K562 (cell line): ENCODE data around the gene NBEAL2. TPM values are rescaled to one million over a fixed set of nuclear protein-coding genes. Genes with fewer than 3 reads are reported as not detected.

Experiments used
- CHD1 ChIP-seq: fragments of 200-600 bp; sonication (generic); IDR thresholded peaks from one replicate; pipeline ENCODE4 v1.6.1; 2012; ENCODE audit warnings: mild to moderate bottlenecking, moderate library complexity, low read length, inconsistent platforms
- CXXC5 ChIP-seq: fragments of 250-450 bp; sonication (Bioruptor Pico); IDR thresholded peaks from 2 replicates; pipeline ENCODE4 v1.8.0; 2022; ENCODE audit warnings: inconsistent platforms, mild to moderate bottlenecking, moderate library complexity
- DIDO1 ChIP-seq: fragments of 450-650 bp; IDR thresholded peaks from 2 replicates; pipeline ENCODE4 v1.6.1; 2016; ENCODE audit warnings: low read depth, missing biosample characterization, missing genetic modification characterization
- FOXM1 ChIP-seq, 2 experiments: fragments of 450-650 bp in 1 of 2; sonication (generic) in 1 of 2; formaldehyde crosslinking in 1 of 2; IDR thresholded peaks; 2 replicates each; pipeline versions ENCODE4 v1.6.1 to v1.9.0; 2017 to 2022; ENCODE audit warnings: low read depth in 2 of 2, mild to moderate bottlenecking in 2 of 2, missing genetic modification reagents in 1 of 2, moderate library complexity in 1 of 2
- HNRNPL ChIP-seq: fragments of 200-400 bp; formaldehyde crosslinking; IDR thresholded peaks from 2 replicates; pipeline ENCODE4 v1.6.1; 2017; ENCODE audit warnings: low read depth, mild to moderate bottlenecking, low read length
- PATZ1 ChIP-seq: fragments of 250-450 bp; sonication (Bioruptor Pico); IDR thresholded peaks from 2 replicates; pipeline ENCODE4 v1.5.0; 2020; ENCODE audit warnings: mild to moderate bottlenecking, borderline replicate concordance
- PHB ChIP-seq: fragments of 250-450 bp; sonication (Bioruptor Pico); IDR thresholded peaks from 2 replicates; pipeline ENCODE4 v1.5.0; 2021
- RBM34 ChIP-seq: fragments of 200-400 bp; formaldehyde crosslinking; IDR thresholded peaks from 2 replicates; pipeline ENCODE4 v1.6.1; 2018; ENCODE audit warnings: low read length, borderline replicate concordance; ENCODE audit not compliant: insufficient read depth
- RFX1 ChIP-seq: fragments of 450-650 bp; IDR thresholded peaks from 2 replicates; pipeline ENCODE4 v1.6.1; 2016; ENCODE audit warnings: mild to moderate bottlenecking, moderate library complexity
- TEAD2 ChIP-seq: fragments of 450-650 bp; IDR thresholded peaks from 2 replicates; pipeline ENCODE4 v1.6.1; 2016; ENCODE audit warnings: missing genetic modification characterization, control low read depth, missing compliant biosample characterization
- ZBTB49 ChIP-seq: sonication (generic); formaldehyde crosslinking; IDR thresholded peaks from 2 replicates; pipeline ENCODE4 v1.8.0; 2022; ENCODE audit warnings: missing genetic modification reagents, mild to moderate bottlenecking, borderline replicate concordance
- polyA plus RNA-seq, 8 experiments: library from polyadenylated mRNA; depleted of rRNA in 4 of 8; stranded (reverse) in 5 of 8; unstranded in 3 of 8; fragments of >200 nt; fragmentation: Nextera tagmentation in 2 of 8; fragmentation: Illumina TruSeq in 1 of 8; extraction: Ambion mirVana in 2 of 8; extraction: Trizol in 1 of 8; gene quantifications; 2 replicates each; pipeline versions ENCODE4 v1.2.1 to v1.2.3, GENCODE V29; 2011 to 2014; ENCODE audit warnings: inconsistent platforms in 1 of 8, missing spikeins in 1 of 8
- total RNA-seq, 7 experiments: library from RNA; depleted of rRNA in 6 of 7; stranded (reverse); fragments of >200 nt in 6 of 7; fragmentation: Illumina TruSeq in 2 of 7; extraction: Trizol in 2 of 7; gene quantifications; 2 replicates each; pipeline versions ENCODE4 v1.2.1 to v1.2.3, GENCODE V29; 2011 to 2021; ENCODE audit warnings: low replicate concordance in 1 of 7
- TF ChIP-seq, protein P1 (sequence below): fragments of 450-650 bp; formaldehyde crosslinking; IDR thresholded peaks from 2 replicates; pipeline ENCODE4 v1.4.0; 2022; ENCODE audit warnings: mild to moderate bottlenecking, moderate library complexity
- TF ChIP-seq, protein P2 (sequence below), 2 experiments: fragments of 450-650 bp in 1 of 2; sonication (generic) in 1 of 2; formaldehyde crosslinking in 1 of 2; IDR thresholded peaks in 1 of 2; conservative IDR thresholded peaks in 1 of 2; 2 replicates each; pipeline versions ENCODE4 v1.6.1 to v1.8.1; 2016 to 2023; ENCODE audit warnings: mild to moderate bottlenecking in 2 of 2, moderate library complexity in 2 of 2, inconsistent platforms in 1 of 2, missing genetic modification reagents in 1 of 2

The NBEAL2 gene
- total and polyA plus RNA-seq, 9 of the 15 experiments (the other 6 are each of a cell fraction or from before 2014, with no cell fraction given): 0.06 to 114 (median 29.6) TPM

DNA sequence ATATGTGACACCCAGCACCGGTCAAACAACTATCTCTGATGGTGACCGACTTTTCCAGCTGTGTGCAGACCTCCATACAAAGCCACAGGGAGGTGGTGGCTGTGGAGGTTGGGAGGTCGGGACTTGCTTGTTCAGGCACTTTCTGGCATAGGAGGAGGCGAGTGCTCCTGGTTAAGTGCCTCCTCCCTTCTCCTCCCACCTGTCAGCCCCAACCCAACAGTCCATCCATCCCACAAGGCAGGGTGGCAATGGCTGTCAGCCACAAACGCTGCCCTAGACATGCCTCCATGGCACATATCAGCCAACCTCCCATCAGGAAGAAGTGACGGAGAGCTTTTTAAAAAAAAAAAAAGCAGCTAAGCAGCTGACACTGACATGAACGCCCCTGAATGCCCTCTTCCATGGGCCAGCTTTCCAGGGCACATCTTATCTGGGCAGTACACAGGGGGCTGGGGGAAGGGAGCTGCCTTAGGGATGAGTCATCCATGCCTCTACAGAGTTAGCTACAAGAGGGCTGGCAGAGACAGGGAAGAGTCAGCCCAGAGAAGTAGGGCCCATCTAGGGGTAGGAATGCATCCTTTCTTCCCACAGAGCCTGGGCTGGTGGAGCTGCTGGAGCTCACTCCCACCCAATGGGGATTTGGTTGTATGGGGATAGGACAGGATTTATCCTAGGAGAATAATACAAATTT is 44.2 kb upstream of the NBEAL2 start (continued):
- TF ChIP-seq ZBTB49 (CRISPR knock-in tag) (no peak), PATZ1 (CRISPR knock-in tag) (no peak), FOXM1 (IDR thresholded peaks at IDR 0.05; ENCODE audit: low read depth) (no peak), FOXM1 (CRISPR knock-in tag; IDR thresholded peaks at IDR 0.05; ENCODE audit: low read depth) (no peak), RFX1 (no peak), CXXC5 (CRISPR knock-in tag) (peak; percentile 39; the same call in 1 of the 2 replicates), HNRNPL (no peak), CHD1 (no peak), TEAD2 (tag) (peak; percentile 94), DIDO1 (tag) (no peak), PHB (CRISPR knock-in tag) (no peak), RBM34 (no peak)
- TF ChIP-seq, protein P1, sequence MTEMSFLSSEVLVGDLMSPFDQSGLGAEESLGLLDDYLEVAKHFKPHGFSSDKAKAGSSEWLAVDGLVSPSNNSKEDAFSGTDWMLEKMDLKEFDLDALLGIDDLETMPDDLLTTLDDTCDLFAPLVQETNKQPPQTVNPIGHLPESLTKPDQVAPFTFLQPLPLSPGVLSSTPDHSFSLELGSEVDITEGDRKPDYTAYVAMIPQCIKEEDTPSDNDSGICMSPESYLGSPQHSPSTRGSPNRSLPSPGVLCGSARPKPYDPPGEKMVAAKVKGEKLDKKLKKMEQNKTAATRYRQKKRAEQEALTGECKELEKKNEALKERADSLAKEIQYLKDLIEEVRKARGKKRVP (CRISPR knock-in tag): peak; percentile 65; the same call in 1 of the 2 replicates
- TF ChIP-seq, protein P2, sequence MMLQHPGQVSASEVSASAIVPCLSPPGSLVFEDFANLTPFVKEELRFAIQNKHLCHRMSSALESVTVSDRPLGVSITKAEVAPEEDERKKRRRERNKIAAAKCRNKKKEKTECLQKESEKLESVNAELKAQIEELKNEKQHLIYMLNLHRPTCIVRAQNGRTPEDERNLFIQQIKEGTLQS (IDR thresholded peaks at IDR 0.05): peak; percentile 99
- TF ChIP-seq, protein P2 (CRISPR knock-in tag; conservative IDR thresholded peaks at IDR 0.05): peak; percentile 94
